HG02840 (cell line): ENCODE data around the gene MED28.

Source experiments
- ATAC-seq: cut with Tn5 transposase; IDR thresholded peaks from one replicate; pipeline ENCODE4 v1.9.1; 2021; ENCODE audit warnings: mild to moderate bottlenecking, moderate library complexity, moderate number of reproducible peaks; ENCODE audit not compliant: unreplicated experiment, low FRiP score

MED28 gene

GRCh38 chr4:17664755-17665154, 50.3 kb downstream of the MED28 start:
- ATAC-seq, result peak; percentile 66

GRCh38 chr4:17665346-17665745, 50.9 kb downstream of the MED28 start:
- ATAC-seq, result no peak

- ATAC-seq, result no peak
Observed at GRCh38 chr4:17665852-17666251, 51.4 kb downstream of the MED28 start.

GRCh38 chr4:17667253-17667652, 52.8 kb downstream of the MED28 start:
- no peak for ATAC-seq

GRCh38 chr4:17667653-17668201, 53.3 kb downstream of the MED28 start:
- no peak for ATAC-seq

- no peak for ATAC-seq
Observed at GRCh38 chr4:17670423-17670822, 56.0 kb downstream of the MED28 start.

- ATAC-seq, result no peak
Observed at GRCh38 chr4:17680559-17681280, 66.3 kb downstream of the MED28 start.

GRCh38 chr4:17681281-17682221, 67.1 kb downstream of the MED28 start:
- ATAC-seq, result no peak

GRCh38 chr4:17682222-17682566, 67.8 kb downstream of the MED28 start:
- no peak for ATAC-seq
